Muscle layer of colon (tissue), 2 donors: ENCODE results near the gene CDK5RAP1.
"Not testable (repeated sequence)": the region's sequence is repeated elsewhere in the genome, so short reads cannot be mapped to it uniquely, and the experiment has no call there.

Source experiments
- H3K27ac ChIP-seq: one replicate; pipeline ENCODE4 v1.7.0; 2013; ENCODE audit warnings: low read depth, mild to moderate bottlenecking, low read length, moderate library complexity
- H3K27me3 ChIP-seq, 2 donors: one replicate each; pipeline ENCODE4 v1.7.0; 2013; ENCODE audit warnings: low read length in 2 of 2, mild to moderate bottlenecking in 2 of 2; ENCODE audit not compliant: insufficient read depth in 2 of 2, control insufficient read depth in 1 of 2
- H3K36me3 ChIP-seq: one replicate; pipeline ENCODE4 v1.7.0; 2013; ENCODE audit warnings: mild to moderate bottlenecking, low read length; ENCODE audit not compliant: insufficient read depth
- H3K4me1 ChIP-seq: one replicate; pipeline ENCODE4 v1.7.0; 2013; ENCODE audit warnings: mild to moderate bottlenecking, low read length; ENCODE audit not compliant: insufficient read depth
- H3K4me3 ChIP-seq, 2 donors: one replicate each; pipeline ENCODE4 v1.7.0; 2013; ENCODE audit warnings: low read length in 2 of 2, low read depth in 1 of 2, mild to moderate bottlenecking in 1 of 2, moderate library complexity in 1 of 2
- H3K9ac ChIP-seq: one replicate; pipeline ENCODE4 v1.7.0; 2013; ENCODE audit warnings: low read length
- H3K9me3 ChIP-seq: one replicate; pipeline ENCODE4 v1.7.0; 2013; ENCODE audit warnings: mild to moderate bottlenecking, low read length
- donor health status: abdominal sarcoma.
- donor health status: Adenocarcinoma of cecum.

CDK5RAP1 gene

DNA sequence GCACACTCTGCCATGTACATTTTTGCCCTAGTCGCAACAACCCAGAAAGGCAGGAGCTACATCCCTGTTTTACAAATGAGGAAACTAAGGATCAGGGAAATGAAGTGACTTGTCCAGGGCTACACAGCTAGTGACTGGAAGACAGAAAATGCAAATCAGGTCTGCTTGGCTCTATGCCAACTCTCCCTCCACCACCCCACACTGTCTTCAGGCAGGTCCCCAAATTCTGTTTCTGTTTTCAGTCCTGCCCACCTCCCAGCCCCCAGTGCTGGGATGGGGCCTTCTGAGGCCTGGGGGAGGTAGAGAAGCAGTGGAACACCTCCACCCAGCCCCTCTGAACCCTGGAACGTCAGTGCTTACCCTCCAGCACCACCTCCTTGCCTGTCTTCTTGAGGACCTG is 37.2 kb upstream of the CDK5RAP1 start:
- Histone ChIP-seq H3K27ac (no peak overlapping the region), H3K9me3 (no peaks in the 10 kb centered on the region), H3K4me1 (peaks cover 21% of the 10 kb centered on the region)

DNA sequence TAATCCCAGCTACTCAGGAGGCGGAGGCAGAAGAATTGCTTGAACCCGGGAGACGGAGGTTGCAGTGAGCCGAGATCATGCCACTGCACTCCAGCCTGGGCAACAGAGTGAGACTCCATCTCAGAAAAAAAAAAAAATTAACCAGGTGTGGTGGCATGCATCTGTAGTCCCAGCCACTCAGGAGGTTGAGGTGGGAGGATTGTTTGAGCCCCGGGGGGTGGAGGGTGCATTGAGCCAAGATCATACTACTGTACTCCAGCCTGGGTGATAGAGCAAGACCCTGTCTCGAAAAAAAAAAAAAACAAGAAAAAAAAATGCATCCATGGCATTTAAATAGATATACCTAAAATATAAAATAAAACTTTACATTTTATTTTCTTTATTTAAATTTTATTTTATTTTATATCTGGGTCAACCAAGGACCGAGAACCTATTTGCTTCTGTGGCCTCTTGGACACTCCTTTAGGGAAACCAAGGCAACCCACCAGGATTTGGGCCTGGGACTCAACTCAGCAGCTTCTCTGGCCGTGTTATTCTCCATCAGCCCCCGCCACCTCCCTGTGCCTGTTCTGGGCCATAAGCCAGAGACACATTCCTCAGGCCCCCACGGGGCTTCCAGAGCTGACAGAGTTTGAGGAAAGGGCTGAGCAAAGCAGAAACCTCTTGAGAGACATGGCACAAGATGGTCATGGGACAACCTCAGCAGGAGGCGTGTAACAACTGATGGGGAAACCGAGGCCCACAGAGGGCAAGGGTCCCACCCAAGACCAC is 36.0 kb upstream of the CDK5RAP1 start:
- no peak overlapping the region for H3K4me3 ChIP-seq
- H3K27ac ChIP-seq = no peak overlapping the region
- H3K4me1 ChIP-seq = peaks cover 14% of the 10 kb centered on the region
- no peak overlapping the region for H3K9ac ChIP-seq
- no peaks in the 10 kb centered on the region for H3K9me3 ChIP-seq
- H3K27me3 ChIP-seq = no peaks in the 10 kb centered on the region
- peaks cover 7% of the 10 kb centered on the region for H3K36me3 ChIP-seq

More for the DNA sequence above, 37.2 kb upstream of the CDK5RAP1 start:
- H3K27me3 ChIP-seq = no peaks in the 10 kb centered on the region
- no peak overlapping the region for H3K4me3 ChIP-seq
- peaks cover 7% of the 10 kb centered on the region for H3K36me3 ChIP-seq
- no peak overlapping the region for H3K9ac ChIP-seq

DNA sequence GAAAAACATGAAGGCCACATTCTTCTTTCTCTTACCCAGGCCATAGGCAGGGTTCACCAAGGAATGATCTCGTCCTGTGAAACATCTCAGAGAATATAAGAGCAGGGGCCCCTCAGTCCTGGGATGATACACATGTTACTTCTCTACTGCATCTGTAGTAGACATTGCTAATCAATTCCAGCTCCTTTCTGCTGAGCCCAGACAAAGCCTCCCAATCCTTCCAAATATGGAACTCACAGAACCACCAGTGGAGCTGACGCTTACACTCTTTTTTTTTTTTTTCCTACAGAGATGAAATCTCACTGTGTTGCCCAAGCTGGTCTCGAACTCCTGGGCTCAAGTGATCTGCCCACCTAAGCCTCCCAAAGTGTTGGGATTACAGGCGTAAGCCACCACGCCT is 33.1 kb upstream of the CDK5RAP1 start:
- no peak overlapping the region for H3K9ac ChIP-seq
- no peak overlapping the region for H3K27ac ChIP-seq

DNA sequence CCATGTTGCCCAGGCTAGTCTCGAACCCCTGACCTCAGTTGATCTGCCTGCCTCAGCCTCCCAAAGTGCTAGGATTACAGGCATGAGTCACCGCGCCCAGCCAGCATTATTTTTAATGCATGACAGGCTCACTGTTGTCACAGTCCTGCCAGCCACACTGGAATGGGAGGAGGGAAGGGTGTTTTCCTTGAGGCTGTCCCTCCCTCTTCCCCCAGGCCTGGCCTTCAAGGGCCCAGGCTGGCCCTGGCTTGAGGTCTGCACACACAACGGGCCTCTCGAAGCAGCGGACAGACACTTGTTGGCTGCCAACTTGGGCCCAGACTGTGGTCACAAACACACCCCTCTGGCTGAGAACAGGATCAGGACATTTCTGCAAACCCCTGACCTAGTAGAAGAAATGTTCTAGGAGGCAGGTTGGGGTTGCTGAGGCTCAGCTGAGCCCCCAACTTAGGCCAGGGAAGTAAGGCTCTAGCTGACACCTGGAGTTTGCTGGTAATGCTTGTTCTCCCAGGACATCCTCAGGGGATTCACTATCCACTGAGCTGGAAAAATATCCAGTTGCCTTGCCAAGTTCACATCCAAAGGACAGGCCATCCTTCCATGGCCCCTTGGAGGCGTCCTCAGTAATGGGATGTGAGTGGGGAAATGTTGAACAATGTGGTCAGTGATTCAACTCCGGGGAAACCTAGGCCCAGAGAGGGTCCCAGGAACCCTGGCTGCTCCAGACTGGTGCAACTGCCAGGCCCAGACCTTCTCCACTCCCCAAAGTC is 32.3 kb upstream of the CDK5RAP1 start:
- Histone ChIP-seq H3K4me1 (peaks cover 7% of the 10 kb centered on the region), H3K27ac (no peak overlapping the region), H3K36me3 (peaks cover 5% of the 10 kb centered on the region), H3K9me3 (no peaks in the 10 kb centered on the region), H3K4me3 (no peak overlapping the region), H3K9ac (no peak overlapping the region), H3K27me3 (no peaks in the 10 kb centered on the region)

More for the DNA sequence above, 33.1 kb upstream of the CDK5RAP1 start:
- peaks cover 7% of the 10 kb centered on the region for H3K4me1 ChIP-seq
- no peaks in the 10 kb centered on the region for H3K9me3 ChIP-seq
- peaks cover 7% of the 10 kb centered on the region for H3K36me3 ChIP-seq
- no peaks in the 10 kb centered on the region for H3K27me3 ChIP-seq
- H3K4me3 ChIP-seq = no peak overlapping the region

DNA sequence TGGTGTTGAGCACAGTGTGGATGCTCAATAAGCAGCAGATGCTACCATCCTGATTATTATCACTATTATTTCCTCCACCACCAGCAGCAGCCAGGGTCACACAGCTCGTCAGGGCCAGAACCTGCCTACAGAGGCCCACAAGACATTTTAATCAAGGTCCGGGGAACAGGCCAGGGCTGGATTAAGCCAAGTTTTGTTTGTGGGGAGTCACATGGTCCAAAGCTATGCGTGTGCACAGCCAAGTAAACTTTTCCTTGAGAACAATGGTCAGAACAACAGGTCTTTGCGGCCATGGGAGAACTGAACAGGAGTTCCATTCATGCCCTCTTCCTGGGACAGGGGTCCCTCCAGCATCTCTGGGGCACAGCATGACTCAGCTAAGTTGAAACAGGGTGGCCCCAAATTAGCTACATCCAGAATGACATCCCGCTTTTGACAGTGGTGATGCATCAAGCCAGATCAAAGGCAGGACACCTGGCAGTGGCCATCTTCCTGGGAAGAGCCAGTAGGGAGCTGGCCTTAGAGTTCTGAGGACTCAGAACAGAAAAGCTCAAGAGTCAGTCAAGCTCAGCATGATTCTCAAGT is 30.6 kb upstream of the CDK5RAP1 start:
- no peaks in the 10 kb centered on the region for H3K27me3 ChIP-seq
- H3K4me1 ChIP-seq = peaks cover 7% of the 10 kb centered on the region
- H3K36me3 ChIP-seq = no peaks in the 10 kb centered on the region
- H3K27ac ChIP-seq = no peak overlapping the region
- no peaks in the 10 kb centered on the region for H3K9me3 ChIP-seq
- no peak overlapping the region for H3K9ac ChIP-seq
- no peak overlapping the region for H3K4me3 ChIP-seq

DNA sequence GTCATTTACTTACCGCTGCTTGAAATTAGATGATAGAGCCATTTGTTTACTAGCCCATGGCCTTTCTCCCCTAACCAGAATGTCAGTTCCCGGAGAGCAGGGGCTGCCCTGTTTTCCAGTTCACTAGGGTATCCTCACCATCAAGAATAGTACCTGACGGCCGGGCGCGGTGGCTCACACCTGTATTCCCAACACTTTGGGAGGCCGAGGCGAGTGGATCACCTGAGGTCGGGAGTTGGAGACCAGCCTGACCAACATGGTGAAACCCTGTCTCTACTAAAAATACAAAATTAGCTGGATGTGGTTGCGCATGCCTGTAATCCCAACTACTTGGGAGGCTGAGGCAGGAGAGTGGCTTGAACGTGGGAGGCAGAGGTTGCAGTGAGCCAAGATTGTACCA is 22.6 kb upstream of the CDK5RAP1 start:
- H3K4me3 ChIP-seq = not testable (repeated sequence)

DNA sequence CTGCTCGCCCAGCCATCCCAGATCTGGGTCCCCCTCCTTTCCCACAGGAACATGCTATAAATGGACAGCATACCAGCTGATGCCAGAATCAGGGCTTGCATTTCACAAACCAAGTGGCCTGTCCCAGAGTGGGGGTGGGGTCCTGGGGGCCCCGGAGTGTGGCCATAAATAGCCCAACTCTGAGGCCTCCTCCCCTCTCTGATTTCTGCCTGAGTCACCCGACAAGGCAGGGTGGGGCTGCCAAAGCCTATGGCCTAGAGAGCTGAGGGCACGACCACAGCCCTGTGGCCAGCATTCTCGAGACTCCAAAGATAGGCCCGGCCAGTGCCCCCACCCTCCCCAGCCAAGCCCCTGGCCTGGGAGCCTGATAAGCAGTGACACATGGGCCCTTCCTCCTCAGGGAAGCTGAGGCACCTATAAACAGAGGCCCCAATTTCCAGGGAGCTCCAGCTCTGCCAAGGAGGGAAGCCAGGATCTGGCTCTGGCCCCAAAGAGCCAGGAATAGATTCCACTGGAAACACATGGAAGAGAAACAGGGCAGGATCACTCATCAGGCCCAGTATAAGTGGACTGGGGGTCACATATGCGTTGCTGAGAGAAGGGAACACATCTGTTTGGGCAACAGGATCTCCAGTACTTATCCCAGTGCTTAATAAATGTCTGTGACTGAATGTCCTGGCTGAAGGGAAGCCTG is 22.0 kb upstream of the CDK5RAP1 start:
- Histone ChIP-seq H3K4me1 (peaks cover 14% of the 10 kb centered on the region), H3K36me3 (no peaks in the 10 kb centered on the region), H3K9ac (no peak overlapping the region), H3K9me3 (no peaks in the 10 kb centered on the region), H3K4me3 (no peak overlapping the region), H3K27ac (peak overlapping the region; percentile 55), H3K27me3 (no peaks in the 10 kb centered on the region)

More for the DNA sequence above, 22.6 kb upstream of the CDK5RAP1 start:
- H3K36me3 ChIP-seq, H3K27ac ChIP-seq, H3K9ac ChIP-seq, H3K27me3 ChIP-seq, H3K9me3 ChIP-seq: not testable (repeated sequence)
- H3K4me1 ChIP-seq = peaks cover 14% of the 10 kb centered on the region

DNA sequence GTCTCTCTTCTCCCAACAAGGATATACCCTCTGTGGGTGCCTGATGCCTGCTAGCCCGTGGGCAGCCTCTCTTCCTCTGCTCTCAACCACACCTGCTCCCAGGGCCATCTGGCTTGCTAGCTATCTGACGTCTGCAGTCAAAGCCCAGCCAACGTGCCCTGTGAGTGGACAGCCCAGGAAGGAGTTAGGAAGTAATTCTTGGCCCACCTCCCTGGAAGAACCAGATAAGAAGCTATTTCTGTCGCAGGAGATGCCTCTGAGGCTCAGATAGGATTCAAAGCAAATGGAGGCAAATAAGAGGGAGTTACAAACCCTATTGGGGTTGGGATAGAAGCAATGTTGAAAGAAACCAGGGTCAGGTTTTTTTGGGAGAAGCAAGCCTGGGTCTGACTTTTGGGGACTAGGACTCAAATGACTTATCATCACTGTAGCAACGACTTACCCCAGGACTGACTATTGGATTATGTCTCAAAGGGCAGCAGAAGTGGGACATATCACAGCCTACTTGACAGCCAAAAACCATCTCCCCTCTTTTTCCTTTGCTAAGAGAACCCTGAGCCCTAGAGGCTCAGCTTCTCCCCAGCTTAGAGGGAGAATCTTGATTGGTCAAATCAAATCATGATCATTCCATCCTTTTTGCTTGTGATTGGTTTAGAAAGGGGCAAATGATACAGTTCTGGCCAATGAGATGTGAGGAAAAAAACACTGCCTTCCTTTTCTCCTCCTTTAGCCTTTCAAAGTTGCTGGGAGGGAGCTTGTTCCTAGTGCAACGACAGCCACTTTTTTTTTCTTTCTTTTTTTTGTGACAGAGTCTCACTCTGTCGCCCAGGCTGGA is 18.0 kb upstream of the CDK5RAP1 start:
- H3K9me3 ChIP-seq = no peaks in the 10 kb centered on the region
- H3K27ac ChIP-seq = no peak overlapping the region
- no peaks in the 10 kb centered on the region for H3K27me3 ChIP-seq
- no peak overlapping the region for H3K9ac ChIP-seq
- H3K36me3 ChIP-seq = peaks cover 14% of the 10 kb centered on the region
- peaks cover 14% of the 10 kb centered on the region for H3K4me1 ChIP-seq
- no peak overlapping the region for H3K4me3 ChIP-seq

DNA sequence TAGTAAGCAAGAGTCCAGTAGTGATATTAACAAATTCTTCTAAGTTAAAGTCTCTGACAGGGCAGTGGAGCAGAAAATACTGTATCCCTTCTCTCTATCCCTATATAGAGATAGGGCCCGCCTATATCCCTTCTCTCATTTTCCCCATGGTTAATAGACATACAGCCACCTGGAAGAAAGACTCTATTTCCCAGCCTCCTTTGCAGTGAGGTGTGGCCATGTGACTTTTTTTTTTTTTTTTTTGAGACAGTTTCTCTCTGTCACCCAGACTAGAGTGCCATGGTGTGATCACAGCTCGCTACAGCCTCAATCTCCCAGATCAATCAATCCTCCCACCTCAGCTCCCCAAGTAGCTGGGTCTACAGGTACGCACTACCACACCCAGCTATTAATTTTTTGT is 16.7 kb upstream of the CDK5RAP1 start:
- H3K4me3 ChIP-seq = no peak overlapping the region
- H3K27ac ChIP-seq = no peak overlapping the region
- no peaks in the 10 kb centered on the region for H3K27me3 ChIP-seq
- peaks cover 14% of the 10 kb centered on the region for H3K36me3 ChIP-seq
- no peaks in the 10 kb centered on the region for H3K9me3 ChIP-seq
- no peak overlapping the region for H3K9ac ChIP-seq
- peaks cover 5% of the 10 kb centered on the region for H3K4me1 ChIP-seq

DNA sequence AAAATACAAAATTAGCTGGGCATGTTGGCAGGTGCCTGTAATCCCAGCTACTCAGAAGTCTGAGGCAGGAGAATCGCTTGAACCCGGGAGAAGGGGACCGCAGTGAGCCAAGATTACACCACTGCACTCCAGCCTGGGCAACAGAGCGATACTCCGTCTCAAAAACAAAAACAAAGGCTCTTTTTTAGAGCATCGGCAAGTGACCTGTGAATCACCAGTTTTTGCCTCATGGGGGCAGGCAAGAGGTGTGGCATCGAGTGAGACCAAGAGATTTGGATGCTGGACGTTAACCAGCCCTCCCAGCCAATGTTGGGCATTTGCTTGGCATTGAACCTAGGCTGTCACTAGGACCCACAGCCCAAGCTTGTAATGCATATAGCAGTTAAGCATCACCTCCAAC is 14.6 kb upstream of the CDK5RAP1 start:
- Histone ChIP-seq H3K4me1 (no peaks in the 10 kb centered on the region), H3K4me3 (no peak overlapping the region), H3K9me3 (no peaks in the 10 kb centered on the region), H3K9ac (no peak overlapping the region), H3K27ac (no peak overlapping the region), H3K36me3 (peaks cover 31% of the 10 kb centered on the region), H3K27me3 (no peaks in the 10 kb centered on the region)
